Activated T-cell treated with anti-CD3 and anti-CD28 coated beads, Interleukin-2, amount 50 U/mL, for 4 hours (primary cell): Measurements from ENCODE around the gene TOR1B. TPM values are rescaled to one million over a fixed set of nuclear protein-coding genes. Genes with fewer than 3 reads are reported as not detected.

ENCODE experiments used
- ATAC-seq, 2 donors: fragments of 200-7000 bp; cut with Tn5 transposase; one replicate each; pipeline ENCODE4 v1.10.0; 2021
- DNase-seq: peaks from one replicate; pipeline ENCODE4 v3.0.0-alpha.2; 2020
- H3K27me3 Mint-ChIP-seq: one replicate; pipeline ENCODE4 v1.8.0; 2021; ENCODE audit warnings: low read depth, mixed read lengths
- H3K36me3 Mint-ChIP-seq: one replicate; pipeline ENCODE4 v1.8.0; 2022; ENCODE audit warnings: mixed read lengths; ENCODE audit not compliant: insufficient read depth
- H3K4me1 Mint-ChIP-seq: one replicate; pipeline ENCODE4 v1.8.0; 2021; ENCODE audit warnings: low read depth, mixed read lengths
- H3K4me3 Mint-ChIP-seq: one replicate; pipeline ENCODE4 v1.8.0; 2021; ENCODE audit warnings: mild to moderate bottlenecking, moderate library complexity, mixed read lengths
- H3K9me3 Mint-ChIP-seq: one replicate; pipeline ENCODE4 v1.8.0; 2021; ENCODE audit warnings: mixed read lengths
- total RNA-seq, 3 donors: library from RNA; stranded (reverse); gene quantifications; one replicate each; pipeline ENCODE4 v1.2.1, GENCODE V29; 2021

TOR1B gene
- total RNA-seq, 3 donors from 2014 or later, result 22.8 to 28.1 (median 27.5) TPM

- ATAC-seq, result no peak
- Mint-ChIP-seq H3K9me3 (no peaks in the 10 kb centered on the region), H3K4me3 (peak overlapping the region; percentile 39), H3K36me3 (peaks cover 46% of the 10 kb centered on the region), H3K4me1 (peaks cover 34% of the 10 kb centered on the region), H3K27me3 (no peaks in the 10 kb centered on the region)
- no peak for DNase-seq
These were observed 50.6 kb downstream of the TOR1B start for GRCh38 chr9:129853614-129854013.

GRCh38 chr9:129854588-129855110 lies 51.7 kb downstream of the TOR1B start:
- no peak overlapping the region for H3K4me3 Mint-ChIP-seq
- peaks cover 34% of the 10 kb centered on the region for H3K4me1 Mint-ChIP-seq
- no peaks in the 10 kb centered on the region for H3K27me3 Mint-ChIP-seq
- ATAC-seq (peak; percentile 65 to 67), DNase-seq (no peak)
- no peaks in the 10 kb centered on the region for H3K9me3 Mint-ChIP-seq
- H3K36me3 Mint-ChIP-seq, result peaks cover 46% of the 10 kb centered on the region

GRCh38 chr9:129857207-129857606 lies 54.2 kb downstream of the TOR1B start:
- ATAC-seq, result no peak
- DNase-seq, result no peak
- no peak overlapping the region for H3K4me3 Mint-ChIP-seq
- H3K27me3 Mint-ChIP-seq, result no peaks in the 10 kb centered on the region
- peaks cover 44% of the 10 kb centered on the region for H3K4me1 Mint-ChIP-seq
- H3K36me3 Mint-ChIP-seq, result peaks cover 39% of the 10 kb centered on the region
- no peaks in the 10 kb centered on the region for H3K9me3 Mint-ChIP-seq

- no peaks in the 10 kb centered on the region for H3K27me3 Mint-ChIP-seq
- no peak for DNase-seq
- no peaks in the 10 kb centered on the region for H3K9me3 Mint-ChIP-seq
- H3K4me1 Mint-ChIP-seq, result peaks cover 46% of the 10 kb centered on the region
- no peak for ATAC-seq
- H3K4me3 Mint-ChIP-seq, result no peak overlapping the region
- peaks cover 35% of the 10 kb centered on the region for H3K36me3 Mint-ChIP-seq
These were observed 55.4 kb downstream of the TOR1B start for GRCh38 chr9:129858167-129858962.

Other genes starting within 250 kb of the TOR1B start
- gene C9orf50, start 182.1 kb upstream of the TOR1B start, total RNA-seq, result not detected
- 100 to 1,000 TPM in 1 of 3 donors, 10 to 100 TPM in 2; 93.4 to 111 (median 96.6) TPM for gene NTMT1, start 177.0 kb upstream of the TOR1B start, total RNA-seq
- 10 to 100 TPM; 32.1 to 35.3 (median 35.1) TPM for gene ASB6, start 161.0 kb upstream of the TOR1B start, total RNA-seq
- gene PRRX2, start 137.5 kb upstream of the TOR1B start, total RNA-seq, result 1 to 10 TPM in 1 of 3 donors, under 1 TPM in 2; 0.50 to 1.3 (median 0.57) TPM
- not detected for gene PTGES, start 50.1 kb upstream of the TOR1B start, total RNA-seq
- gene TOR1A, start 21.0 kb downstream of the TOR1B start, total RNA-seq, result 10 to 100 TPM; 42.4 to 49.3 (median 45.2) TPM
- gene C9orf78, start 32.1 kb downstream of the TOR1B start, total RNA-seq, result 10 to 100 TPM; 74.8 to 92.6 (median 76.2) TPM
- gene USP20, start 32.3 kb downstream of the TOR1B start, total RNA-seq, result 10 to 100 TPM; 39.1 to 48.4 (median 47.0) TPM
- 100 to 1,000 TPM; 156 to 174 (median 163) TPM for gene FNBP1, start 240.0 kb downstream of the TOR1B start, total RNA-seq